HepG2 (cell line): ENCODE data around the gene COX4I2. TPM values are rescaled to one million over a fixed set of nuclear protein-coding genes. Genes with fewer than 3 reads are reported as not detected.

Experiments
- CCDC6 ChIP-seq: sonication (generic); formaldehyde crosslinking; IDR thresholded peaks from 2 replicates; pipeline ENCODE4 v1.8.1; 2022; ENCODE audit warnings: mild to moderate bottlenecking, missing genetic modification reagents, moderate library complexity
- HOXA9 ChIP-seq: sonication (generic); formaldehyde crosslinking; IDR thresholded peaks from 2 replicates; pipeline ENCODE4 v1.8.1; 2022; ENCODE audit warnings: missing genetic modification reagents, mild to moderate bottlenecking, moderate library complexity, borderline replicate concordance
- IKZF5 ChIP-seq: IDR thresholded peaks from 2 replicates; pipeline ENCODE4 v1.6.1; 2018; ENCODE audit warnings: missing genetic modification reagents, mild to moderate bottlenecking, missing compliant biosample characterization
- MLXIP ChIP-seq: sonication (generic); formaldehyde crosslinking; IDR thresholded peaks from 2 replicates; pipeline ENCODE4 v1.9.0; 2021; ENCODE audit warnings: missing genetic modification reagents, borderline replicate concordance
- NFE2 ChIP-seq: sonication (generic); formaldehyde crosslinking; IDR thresholded peaks from 2 replicates; pipeline ENCODE4 v1.4.0; 2020; ENCODE audit warnings: missing genetic modification reagents
- NKX3-1 ChIP-seq: sonication (generic); formaldehyde crosslinking; IDR thresholded peaks from 2 replicates; pipeline ENCODE4 v1.5.0; 2020; ENCODE audit warnings: missing genetic modification reagents
- PATZ1 ChIP-seq: sonication (generic); formaldehyde crosslinking; IDR thresholded peaks from 2 replicates; pipeline ENCODE4 v1.4.0; 2020; ENCODE audit warnings: missing genetic modification reagents
- PLRG1 ChIP-seq: fragments of 450-650 bp; conservative IDR thresholded peaks from 2 replicates; pipeline ENCODE4 v1.6.1; 2016
- POLR2G ChIP-seq: fragments of 200-400 bp; formaldehyde crosslinking; IDR thresholded peaks from 2 replicates; pipeline ENCODE4 v1.6.1; 2018; ENCODE audit warnings: mild to moderate bottlenecking, low read depth, low read length, moderate library complexity
- PRDM4 ChIP-seq: sonication (generic); formaldehyde crosslinking; IDR thresholded peaks from 2 replicates; pipeline ENCODE4 v1.9.0; 2021; ENCODE audit warnings: missing genetic modification reagents, borderline replicate concordance
- SATB2 ChIP-seq: sonication (generic); formaldehyde crosslinking; IDR thresholded peaks from 2 replicates; pipeline ENCODE4 v1.5.0; 2020; ENCODE audit warnings: missing genetic modification reagents
- TAF15 ChIP-seq: fragments of 200-400 bp; formaldehyde crosslinking; IDR thresholded peaks from one replicate; pipeline ENCODE4 v1.6.1; 2018; ENCODE audit warnings: mild to moderate bottlenecking, low read depth, low read length; ENCODE audit not compliant: poor library complexity, severe bottlenecking
- TEAD3 ChIP-seq: optimal IDR thresholded peaks from 2 replicates; pipeline ENCODE3; 2016; ENCODE audit warnings: borderline replicate concordance
- TFAP4 ChIP-seq: sonication (generic); IDR thresholded peaks from 2 replicates; pipeline ENCODE4 v1.6.1; 2016; ENCODE audit warnings: low read depth, borderline replicate concordance
- ZNF17 ChIP-seq: sonication (generic); formaldehyde crosslinking; IDR thresholded peaks from 2 replicates; pipeline ENCODE4 v1.5.0; 2020; ENCODE audit warnings: mild to moderate bottlenecking, missing genetic modification reagents
- ZNF362 ChIP-seq: sonication (generic); formaldehyde crosslinking; IDR thresholded peaks from 2 replicates; pipeline ENCODE4 v1.4.0; 2020; ENCODE audit warnings: missing genetic modification reagents, mild to moderate bottlenecking, borderline replicate concordance
- ZNF441 ChIP-seq: sonication (generic); formaldehyde crosslinking; IDR thresholded peaks from 2 replicates; pipeline ENCODE4 v1.7.0; 2021; ENCODE audit warnings: missing genetic modification reagents, borderline replicate concordance
- ZNF749 ChIP-seq: sonication (generic); formaldehyde crosslinking; IDR thresholded peaks from 2 replicates; pipeline ENCODE4 v1.8.0; 2022; ENCODE audit warnings: mild to moderate bottlenecking, missing genetic modification reagents, moderate library complexity, borderline replicate concordance
- polyA plus RNA-seq, 8 experiments: library from polyadenylated mRNA; depleted of rRNA in 3 of 8; stranded (reverse) in 7 of 8; unstranded in 1 of 8; fragments of >200 nt; fragmentation: Illumina TruSeq in 4 of 8; extraction: Trizol in 4 of 8; gene quantifications; 2 replicates each; pipeline versions ENCODE4 v1.2.1 to v1.2.3, GENCODE V29; 2011 to 2016; ENCODE audit warnings: low read depth in 4 of 8, missing spikeins in 1 of 8, mixed read lengths in 1 of 8; ENCODE audit not compliant: insufficient read depth in 1 of 8
- total RNA-seq, 5 experiments: library from RNA; depleted of rRNA; stranded (reverse); fragments of >200 nt; fragmentation: Illumina TruSeq; extraction: Trizol; gene quantifications; 2 replicates each; pipeline ENCODE4 v1.2.3, GENCODE V29; 2016; ENCODE audit warnings: low read depth in 1 of 5

Gene COX4I2
- total and polyA plus RNA-seq, 2 of the 13 experiments (the other 11 are each of a cell fraction or from before 2014, with no cell fraction given) = 1.1 TPM; not detected in 1

GRCh38 chr20:31607640-31608250 lies 30.0 kb upstream of the COX4I2 start (continued):
- 0 out of 2 replicates have a peak, but pooled peaks have one; percentile 57 for TF ChIP-seq PATZ1 (CRISPR knock-in tag)
- TF ChIP-seq NKX3-1 (CRISPR knock-in tag) = 0 out of 2 replicates have a peak, but pooled peaks have one; percentile 6
- TF ChIP-seq HOXA9 = no peak; the same call in 1 of the 2 replicates
- TF ChIP-seq CCDC6 (CRISPR knock-in tag) = no peak
- peak; percentile 43; the same call in 1 of the 2 replicates for TF ChIP-seq ZNF362 (CRISPR knock-in tag)
- TF ChIP-seq TEAD3 (CRISPR knock-in tag) = peak; percentile 3
- no peak; the same call in none of the 2 replicates for TF ChIP-seq TFAP4
- no peak for TF ChIP-seq PLRG1
- TF ChIP-seq TAF15 = peak; percentile 23
- TF ChIP-seq NFE2 (CRISPR knock-in tag) = no peak
- TF ChIP-seq MLXIP (CRISPR knock-in tag) = no peak
- peak; percentile 59; the same call in 1 of the 2 replicates for TF ChIP-seq ZNF441 (CRISPR knock-in tag)
- 0 out of 2 replicates have a peak, but pooled peaks have one; percentile 90 for TF ChIP-seq ZNF17 (CRISPR knock-in tag)
- 0 out of 2 replicates have a peak, but pooled peaks have one; percentile 63 for TF ChIP-seq SATB2
- TF ChIP-seq ZNF749 = no peak
- TF ChIP-seq POLR2G = peak; percentile 13; the same call in 1 of the 2 replicates
- peak; percentile 5; the same call in 1 of the 2 replicates for TF ChIP-seq PRDM4 (CRISPR knock-in tag)
- TF ChIP-seq IKZF5 (CRISPR knock-in tag) = no peak
